Sigmoid colon (tissue), 7 donors: ENCODE measurements around the gene MT1A. TPM values are rescaled to one million over a fixed set of nuclear protein-coding genes. Genes with fewer than 3 reads are reported as not detected.

Experiments used
- DNase-seq: peaks from one replicate; pipeline ENCODE4 v3.0.0-alpha.2; 2019
- H3K27ac ChIP-seq, 4 donors: fragments of 200-600 bp; sonication (generic); one replicate each; pipeline ENCODE4 v1.5.1; 2016 to 2019; ENCODE audit warnings: mild to moderate bottlenecking in 1 of 4
- H3K27me3 ChIP-seq, 3 donors: fragments of 200-600 bp; sonication (generic); one replicate each; pipeline ENCODE4 v1.5.1; 2019; ENCODE audit warnings: mild to moderate bottlenecking in 1 of 3
- H3K36me3 ChIP-seq, 4 donors: fragments of 200-600 bp; sonication (generic); one replicate each; pipeline ENCODE4 v1.5.1; 2016 to 2019
- H3K4me1 ChIP-seq, 4 donors: fragments of 200-600 bp; sonication (generic); one replicate each; pipeline ENCODE4 v1.5.1; 2017 to 2019
- H3K4me3 ChIP-seq, 4 donors: fragments of 200-600 bp; sonication (generic); one replicate each; pipeline ENCODE4 v1.5.1; 2017 to 2019; ENCODE audit warnings: mild to moderate bottlenecking in 2 of 4, moderate library complexity in 1 of 4
- H3K9me3 ChIP-seq, 4 donors: fragments of 200-600 bp in 3 of 4; sonication (generic) in 3 of 4; one replicate each; pipeline versions ENCODE4 v1.5.1 to v1.6.1; 2013 to 2019
- EP300 ChIP-seq, 4 donors: sonication (generic); formaldehyde crosslinking; IDR thresholded peaks; one replicate each; pipeline ENCODE4 v1.6.1; 2017; ENCODE audit warnings: antibody characterized with exemption in 4 of 4
- POLR2A ChIP-seq, 2 donors: fragments of 450-650 bp; IDR thresholded peaks; one replicate each; pipeline ENCODE4 v1.6.1; 2016; ENCODE audit warnings: antibody characterized with exemption in 2 of 2, mild to moderate bottlenecking in 2 of 2, moderate library complexity in 2 of 2
- POLR2AphosphoS5 ChIP-seq, 4 donors: sonication (generic); formaldehyde crosslinking; IDR thresholded peaks; one replicate each; pipeline ENCODE4 v1.6.1; 2017; ENCODE audit warnings: antibody characterized with exemption in 4 of 4
- WGBS, 2 donors: extraction: QIAGEN DNeasy Blood & Tissue Kit; methylation state at CpG; one replicate each; pipeline ENCODE4 v1.1.7; 2013; 5-methylcytosine and 5-hydroxymethylcytosine counted together
- intact Hi-C: fragments of 100-400 bp; cut with DNase I; formaldehyde crosslinking; loops from one replicate; pipeline ENCODE4 v1.15.1; 2023
- polyA plus RNA-seq, 3 donors: library from polyadenylated mRNA; stranded (reverse); fragments of 200-250 nt; gene quantifications; one replicate each; pipeline ENCODE4 v1.2.3, GENCODE V29; 2013
- total RNA-seq, 4 donors: library from RNA; depleted of rRNA; stranded (reverse); fragments of >200 nt; gene quantifications; one replicate each; pipeline ENCODE4 v1.1.0, GENCODE V29; 2016
- TF ChIP-seq, protein P1 (sequence below), 4 experiments: fragments of 450-650 bp in 3 of 4; fragments of 200-600 bp in 1 of 4; IDR thresholded peaks; one replicate each; pipeline ENCODE4 v1.5.1; 2016 to 2019; ENCODE audit warnings: antibody characterized with exemption in 4 of 4, mild to moderate bottlenecking in 3 of 4, moderate library complexity in 2 of 4
- donor health status: healthy with polysubstance abuse.
- donor health status: Bipolar disorder and iron deficiency.
- donor health status: healthy.

Gene MT1A
- total and polyA plus RNA-seq, 7 donors: 13.9 to 63.4 (median 30.3) TPM; not detected in 2

DNA sequence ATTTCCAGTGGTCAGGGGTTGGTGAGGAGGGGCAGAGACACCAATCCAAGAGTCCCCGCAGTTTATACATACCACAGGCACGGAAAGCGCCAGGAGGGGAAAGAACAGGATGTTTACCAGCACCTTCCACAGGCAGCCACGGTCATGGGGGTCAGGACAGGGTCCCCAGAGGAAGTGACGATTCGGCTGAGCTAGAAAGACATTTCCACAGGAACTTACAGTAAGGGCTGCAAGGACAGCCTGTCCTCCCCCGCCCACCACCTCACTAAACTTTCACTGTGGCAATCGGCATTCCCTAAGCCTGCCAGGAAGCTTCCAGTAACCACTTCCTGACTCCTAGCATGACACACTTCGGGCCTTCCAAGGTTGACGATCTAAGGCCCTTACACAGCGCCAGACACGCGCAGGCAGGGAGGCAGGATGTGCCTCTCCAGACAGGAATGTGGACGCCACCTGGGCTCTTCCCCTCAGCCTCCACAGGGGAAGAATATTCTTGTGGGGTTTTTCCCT is 31.3 kb upstream of the MT1A start:
- 67 to 82% methylated on average over 14 of the region's 14 CpGs for WGBS, 2 donors
- H3K27ac ChIP-seq: peak overlapping the region; percentile 86 to 93 (median 89)
- no peaks in the 10 kb centered on the region for H3K9me3 ChIP-seq
- no peaks in the 10 kb centered on the region for H3K27me3 ChIP-seq
- H3K4me1 ChIP-seq: peaks cover 0 to 44% (median 44%) of the 10 kb centered on the region in 4 donors
- TF ChIP-seq EP300 (IDR thresholded peaks at IDR 0.05): peak; percentile 76 to 96 (median 90)
- TF ChIP-seq POLR2AphosphoS5 (IDR thresholded peaks at IDR 0.05): peak; percentile 78 to 97 (median 86)
- TF ChIP-seq, protein P1, sequence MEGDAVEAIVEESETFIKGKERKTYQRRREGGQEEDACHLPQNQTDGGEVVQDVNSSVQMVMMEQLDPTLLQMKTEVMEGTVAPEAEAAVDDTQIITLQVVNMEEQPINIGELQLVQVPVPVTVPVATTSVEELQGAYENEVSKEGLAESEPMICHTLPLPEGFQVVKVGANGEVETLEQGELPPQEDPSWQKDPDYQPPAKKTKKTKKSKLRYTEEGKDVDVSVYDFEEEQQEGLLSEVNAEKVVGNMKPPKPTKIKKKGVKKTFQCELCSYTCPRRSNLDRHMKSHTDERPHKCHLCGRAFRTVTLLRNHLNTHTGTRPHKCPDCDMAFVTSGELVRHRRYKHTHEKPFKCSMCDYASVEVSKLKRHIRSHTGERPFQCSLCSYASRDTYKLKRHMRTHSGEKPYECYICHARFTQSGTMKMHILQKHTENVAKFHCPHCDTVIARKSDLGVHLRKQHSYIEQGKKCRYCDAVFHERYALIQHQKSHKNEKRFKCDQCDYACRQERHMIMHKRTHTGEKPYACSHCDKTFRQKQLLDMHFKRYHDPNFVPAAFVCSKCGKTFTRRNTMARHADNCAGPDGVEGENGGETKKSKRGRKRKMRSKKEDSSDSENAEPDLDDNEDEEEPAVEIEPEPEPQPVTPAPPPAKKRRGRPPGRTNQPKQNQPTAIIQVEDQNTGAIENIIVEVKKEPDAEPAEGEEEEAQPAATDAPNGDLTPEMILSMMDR (IDR thresholded peaks at IDR 0.05): no peak
- TF ChIP-seq POLR2A (IDR thresholded peaks at IDR 0.05): no peak
- no peaks in the 10 kb centered on the region for H3K36me3 ChIP-seq
- intact Hi-C loops: loop anchor here (5.0 to 10.0 kb wide), 3 partner anchors 35 to 328 kb away; partner anchors contain the start of genes AMFR and HERPUD1
- H3K4me3 ChIP-seq: no peak overlapping the region
- peak; percentile 95 for DNase-seq

DNA sequence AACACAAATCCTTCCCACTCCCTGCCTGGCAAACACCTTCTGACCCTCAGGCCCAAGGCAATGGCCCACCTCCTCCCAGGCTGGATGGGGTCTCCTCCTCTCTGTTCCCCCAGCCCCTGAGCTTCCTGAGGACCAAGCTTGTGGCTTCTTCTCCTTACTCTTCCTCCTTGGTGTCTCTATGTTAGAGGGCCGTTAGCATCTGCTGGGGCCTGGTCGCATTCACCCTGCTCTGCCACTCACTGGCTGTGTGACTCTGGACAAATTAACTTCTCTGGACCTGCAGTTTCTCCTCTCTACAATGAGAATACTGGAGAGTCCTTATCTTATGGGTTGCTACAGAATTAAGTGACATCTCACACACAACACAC is 30.8 kb upstream of the MT1A start:
- intact Hi-C loops: loop anchor here (1.0 to 10.0 kb wide), 5 partner anchors 18 to 327 kb away; partner anchors contain the start of genes AMFR, HERPUD1, MT1E and MT1X
- peak overlapping the region; percentile 86 to 93 (median 89) for H3K27ac ChIP-seq
- WGBS, 2 donors: 73 to 80% methylated on average over 2 of the region's 2 CpGs
- TF ChIP-seq, protein P1 (IDR thresholded peaks at IDR 0.05): no peak
- TF ChIP-seq POLR2A (IDR thresholded peaks at IDR 0.05): no peak
- TF ChIP-seq POLR2AphosphoS5 (IDR thresholded peaks at IDR 0.05): no peak
- TF ChIP-seq EP300 (IDR thresholded peaks at IDR 0.05): no peak
- H3K27me3 ChIP-seq: no peaks in the 10 kb centered on the region
- H3K9me3 ChIP-seq: no peaks in the 10 kb centered on the region
- no peaks in the 10 kb centered on the region for H3K36me3 ChIP-seq
- H3K4me3 ChIP-seq: peak overlapping the region in 3 of 4 donors; percentile 47 to 62 (median 59)
- peaks cover 0 to 44% (median 44%) of the 10 kb centered on the region in 4 donors for H3K4me1 ChIP-seq
- no peak for DNase-seq

- Histone ChIP-seq H3K4me3 (peak within 1 kb of the TSS; percentile 47 to 62 (median 54)), H3K9me3 (no peaks in the 10 kb centered on the region), H3K27ac (peak within 1 kb of the TSS; percentile 86 to 93 (median 89)), H3K27me3 (no peaks in the 10 kb centered on the region), H3K4me1 (peaks cover 0 to 44% (median 44%) of the 10 kb centered on the region in 4 donors), H3K36me3 (no peaks in the 10 kb centered on the region)
- peak; percentile 98 for DNase-seq
- WGBS, 2 donors: 5 to 9% methylated on average over 62 of the region's 62 CpGs
- intact Hi-C loops: loop anchor here (1.0 to 10.0 kb wide), 5 partner anchors 17 to 327 kb away; partner anchors contain the start of genes AMFR, HERPUD1, MT1E and MT1X
- TF ChIP-seq, protein P1 (IDR thresholded peaks at IDR 0.05): no peak
- TF ChIP-seq EP300 (IDR thresholded peaks at IDR 0.05): peak; percentile 5 to 87 (median 40)
- TF ChIP-seq POLR2A (IDR thresholded peaks at IDR 0.05): peak; percentile 67 to 88
- peak; percentile 95 to 97 (median 96) for TF ChIP-seq POLR2AphosphoS5 (IDR thresholded peaks at IDR 0.05)
These were observed 30.2 kb upstream of the MT1A start, which contains the start of gene MT2A for GRCh38 chr16:56608043-56608875. Gene MT2A (plus strand): TSS chr16:56608584. CDS start chr16:56608656, 72 bp downstream.

DNA sequence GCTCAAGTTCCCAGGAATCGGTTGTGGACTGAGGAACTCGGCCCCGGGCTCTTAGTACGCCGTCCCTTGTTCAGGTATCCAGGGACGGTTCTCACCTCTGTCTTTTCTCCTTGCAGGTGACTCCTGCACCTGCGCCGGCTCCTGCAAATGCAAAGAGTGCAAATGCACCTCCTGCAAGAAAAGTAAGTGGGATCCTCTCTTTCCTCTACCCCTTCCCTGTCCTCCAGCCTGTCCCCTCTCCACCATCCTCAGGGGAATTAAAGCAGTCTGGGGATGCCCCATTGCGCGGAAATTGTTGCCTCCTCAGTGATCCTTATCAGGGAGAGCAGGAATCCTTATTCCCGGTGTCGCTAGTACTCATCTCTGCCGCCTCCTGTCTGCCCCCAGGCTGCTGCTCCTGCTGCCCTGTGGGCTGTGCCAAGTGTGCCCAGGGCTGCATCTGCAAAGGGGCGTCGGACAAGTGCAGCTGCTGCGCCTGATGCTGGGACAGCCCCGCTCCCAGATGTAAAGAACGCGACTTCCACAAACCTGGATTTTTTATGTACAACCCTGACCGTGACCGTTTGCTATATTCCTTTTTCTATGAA is 29.5 kb upstream of the MT1A start:
- no peaks in the 10 kb centered on the region for H3K27me3 ChIP-seq
- H3K36me3 ChIP-seq: no peaks in the 10 kb centered on the region
- H3K4me1 ChIP-seq: peaks cover 0 to 44% (median 44%) of the 10 kb centered on the region in 4 donors
- peak overlapping the region; percentile 47 to 62 (median 54) for H3K4me3 ChIP-seq
- intact Hi-C loops: loop anchor here (1.0 to 10.0 kb wide), 5 partner anchors 16 to 326 kb away; partner anchors contain the start of genes AMFR, HERPUD1, MT1E and MT1X
- peak overlapping the region; percentile 86 to 93 (median 89) for H3K27ac ChIP-seq
- WGBS, 2 donors: 0% methylated on average over 21 of the region's 21 CpGs
- DNase-seq: no peak
- no peaks in the 10 kb centered on the region for H3K9me3 ChIP-seq
- no peak for TF ChIP-seq EP300 (IDR thresholded peaks at IDR 0.05)
- TF ChIP-seq, protein P1 (IDR thresholded peaks at IDR 0.05): peak in 1 of 4 experiments; percentile 7
